Epithelial cell of alveolus of lung (primary cell): ENCODE measurements around the gene SPATA19. TPM values are rescaled to one million over a fixed set of nuclear protein-coding genes. Genes with fewer than 3 reads are reported as not detected.

Source experiments
- total RNA-seq: library from RNA; depleted of rRNA; stranded (reverse); fragments of >200 nt; gene quantifications from 2 replicates; pipeline ENCODE4 v1.2.1, GENCODE V29; 2015

SPATA19 gene
- total RNA-seq: not detected in 2 replicates

GRCh38 chr11:133845413-133845812 is at the start of gene SPATA19:
SPATA19 (minus strand) TSS chr11:133845513; CDS start chr11:133845446, 67 bp downstream.

Other genes starting within 250 kb of the SPATA19 start
- gene IGSF9B, start 111.5 kb upstream of the SPATA19 start, total RNA-seq: not detected in 2 replicates
- 47.3 and 51.7 TPM in 2 replicates for gene JAM3, start 223.6 kb upstream of the SPATA19 start, total RNA-seq